ENCODE data around the gene HEATR3. TPM values are rescaled to one million over a fixed set of nuclear protein-coding genes. Genes with fewer than 3 reads are reported as not detected.

HEATR3 gene
- total RNA-seq, 1 donor from 2014 or later: 10.6 TPM

- DNase-seq: no peak
Observed at GRCh38 chr16:50058091-50058771, 7.5 kb upstream of the HEATR3 start.

- DNase-seq: no peak
Observed at GRCh38 chr16:50059111-50059510, 6.7 kb upstream of the HEATR3 start.

DNA sequence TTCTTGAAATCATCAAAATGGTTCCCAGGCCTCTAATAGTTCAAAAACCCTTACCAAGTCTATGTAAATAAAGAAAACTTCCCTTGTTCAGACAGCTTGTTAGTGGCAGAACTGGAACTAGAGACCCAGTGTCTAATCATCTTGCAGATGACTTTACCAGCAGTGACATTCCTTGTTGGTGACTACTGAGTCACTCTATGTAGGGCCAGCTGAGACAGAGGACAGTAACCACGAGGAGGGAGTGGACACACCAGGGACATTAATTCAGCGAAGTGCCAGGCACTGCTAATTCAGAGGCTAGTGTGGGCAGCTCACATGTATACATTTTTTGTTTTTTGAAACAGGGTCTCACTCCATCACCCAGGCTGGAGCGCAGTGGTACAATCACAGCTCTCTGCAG lies 6.1 kb upstream of the HEATR3 start:
- DNase-seq: no peak

GRCh38 chr16:50061326-50061725 lies 4.4 kb upstream of the HEATR3 start:
- no peak for DNase-seq

DNA sequence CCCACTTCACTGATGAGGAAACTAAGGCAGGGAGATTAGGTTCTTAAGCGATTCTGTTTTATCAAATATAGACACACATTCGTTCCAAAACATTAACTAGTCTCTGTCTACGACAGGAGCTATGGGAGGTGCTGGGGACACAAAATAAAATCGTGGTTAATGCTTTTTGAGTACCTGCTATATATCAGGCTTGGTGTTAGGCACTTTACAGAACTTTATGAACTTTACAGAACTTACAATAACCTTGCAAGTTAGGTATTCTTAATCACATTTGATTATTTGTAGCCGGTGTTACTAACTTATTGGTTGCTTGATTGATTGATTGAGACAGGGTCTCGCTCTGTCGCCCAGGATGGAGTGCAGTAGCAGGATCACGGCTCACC lies 538 bp upstream of the HEATR3 start:
- no peak for DNase-seq

GRCh38 chr16:50066482-50067289 lies 916 bp downstream of the HEATR3 start:
- no peak for DNase-seq

GRCh38 chr16:50067290-50067853 lies 1.6 kb downstream of the HEATR3 start:
- DNase-seq: no peak

- DNase-seq: no peak
Observed at GRCh38 chr16:50068550-50068949, 2.8 kb downstream of the HEATR3 start.

- DNase-seq: no peak
Observed at GRCh38 chr16:50069060-50069459, 3.3 kb downstream of the HEATR3 start.

GRCh38 chr16:50071075-50071671 lies 5.4 kb downstream of the HEATR3 start:
- DNase-seq: no peak

DNA sequence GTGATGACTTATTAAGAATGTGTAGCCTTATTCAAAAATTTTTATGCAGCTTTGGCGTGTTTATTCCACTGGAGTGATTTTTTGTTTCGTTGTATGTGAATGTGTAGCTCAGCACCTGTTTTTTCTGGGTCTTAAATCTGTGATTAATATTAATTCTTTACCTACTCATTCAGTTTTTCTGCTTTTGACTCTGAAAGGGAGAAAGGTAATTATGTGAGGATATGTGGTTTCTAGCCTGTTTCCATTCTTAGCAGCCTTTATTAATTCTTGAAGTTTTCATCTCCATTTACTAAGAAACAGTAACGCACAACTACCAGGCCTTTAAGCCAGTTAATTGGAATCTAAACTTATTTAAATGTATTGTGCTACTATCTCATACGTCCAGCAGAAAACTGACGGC lies 7.0 kb downstream of the HEATR3 start:
- DNase-seq: no peak

GRCh38 chr16:50079397-50080140 lies 13.8 kb downstream of the HEATR3 start:
- no peak for DNase-seq

GRCh38 chr16:50081428-50082018 lies 15.8 kb downstream of the HEATR3 start:
- DNase-seq: no peak

DNA sequence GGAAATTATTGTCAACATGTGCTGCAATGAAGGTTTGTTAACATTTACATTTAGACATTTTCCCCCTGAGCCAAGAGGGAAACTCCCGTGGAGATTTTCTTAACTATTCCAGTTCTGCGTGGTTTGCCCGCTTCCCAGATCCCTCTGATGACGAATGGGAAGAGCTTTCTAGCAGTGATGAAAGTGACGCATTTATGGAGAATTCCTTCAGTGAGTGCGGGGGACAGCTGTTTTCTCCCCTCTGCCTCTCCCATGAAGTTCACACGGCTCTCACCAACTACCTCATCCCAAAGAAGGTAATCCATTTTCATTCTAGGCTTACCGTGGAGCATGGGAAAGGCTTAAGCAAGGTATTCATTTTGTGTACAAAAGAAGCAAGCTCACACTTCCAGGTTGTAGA lies 18.2 kb downstream of the HEATR3 start:
- no peak for DNase-seq

DNA sequence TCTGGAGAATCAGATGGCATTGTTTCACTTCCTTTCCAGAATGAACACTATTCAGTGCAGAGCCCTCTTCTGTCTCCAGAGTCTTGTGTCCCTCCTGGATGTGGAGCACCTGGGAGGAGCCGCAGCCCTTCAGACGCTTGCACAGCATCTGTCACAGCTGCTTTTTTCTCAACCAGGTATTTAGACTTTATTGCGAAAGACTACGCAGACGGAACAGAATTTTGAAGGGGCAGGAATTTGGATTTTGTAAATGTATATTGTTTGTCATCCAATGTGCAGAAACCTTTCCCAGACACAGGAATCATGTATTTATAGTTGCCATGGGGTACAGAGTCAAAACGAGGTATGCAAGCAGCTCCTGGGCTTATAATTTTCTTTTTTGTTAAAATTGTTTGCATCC lies 20.4 kb downstream of the HEATR3 start:
- no peak for DNase-seq

DNA sequence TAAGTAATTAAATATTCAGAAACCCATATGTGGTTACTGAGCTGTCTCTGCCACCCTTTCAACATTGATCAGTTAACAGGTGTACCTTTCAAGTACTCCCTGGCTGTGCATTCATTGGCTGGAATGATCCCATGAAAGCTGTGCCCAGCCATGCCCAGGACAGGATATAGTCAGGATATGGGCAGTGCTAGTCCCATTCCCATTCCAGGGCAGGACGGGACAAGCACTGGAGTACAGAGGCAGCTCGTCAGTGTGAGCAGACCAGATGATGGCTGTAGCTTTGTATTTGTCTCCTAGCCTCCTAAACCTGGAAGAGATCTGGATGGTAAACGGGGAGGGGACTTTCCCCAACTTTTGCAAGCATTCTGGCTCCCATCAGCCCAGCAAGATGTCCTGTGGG lies 22.5 kb downstream of the HEATR3 start:
- no peak for DNase-seq

- no peak for DNase-seq
Observed at GRCh38 chr16:50092891-50093290, 27.1 kb downstream of the HEATR3 start.

DNA sequence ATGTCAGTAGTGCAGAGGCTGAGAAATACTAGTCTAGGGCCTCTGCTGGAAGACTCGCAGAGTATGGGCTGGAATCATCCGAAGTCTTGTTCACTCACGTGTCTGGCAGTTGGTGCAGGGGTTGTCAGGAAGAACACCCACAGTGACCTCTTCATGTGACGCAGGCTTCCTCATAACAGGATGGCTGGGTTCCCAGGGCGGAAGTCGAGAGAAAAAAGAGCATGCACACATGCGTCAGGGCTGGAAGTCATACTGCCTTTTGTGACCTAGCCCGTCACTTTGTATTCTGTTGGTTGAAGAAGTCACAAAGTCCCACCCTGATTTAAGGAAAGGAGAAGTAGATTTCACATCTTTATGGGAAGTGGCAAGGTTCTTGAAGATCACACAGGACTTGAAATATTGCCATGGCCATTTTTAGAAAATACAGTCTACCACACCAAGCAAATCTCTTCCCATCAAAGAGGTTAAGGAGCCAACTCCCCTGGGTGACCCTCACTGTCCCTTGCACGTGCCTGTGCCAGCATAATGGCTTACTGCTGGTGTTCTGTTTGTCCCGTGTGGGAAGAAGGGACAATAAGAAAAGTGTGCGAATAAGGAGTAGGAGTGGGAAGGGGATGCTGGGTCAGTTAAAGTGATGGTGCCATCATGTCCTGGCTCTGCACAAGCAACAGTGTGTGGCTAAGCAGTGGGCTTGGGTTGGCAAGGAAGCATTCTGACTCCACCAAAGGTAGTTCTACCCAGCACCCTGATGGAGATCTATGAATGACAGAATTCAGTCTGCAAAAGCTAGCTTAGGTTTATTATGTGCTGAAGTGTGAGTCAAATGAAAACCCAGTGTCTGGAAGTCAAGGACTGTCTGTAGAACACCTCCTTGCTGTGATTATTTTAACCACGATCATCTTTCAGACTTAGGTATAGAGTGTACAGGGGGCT lies 28.1 kb downstream of the HEATR3 start:
- DNase-seq: peak; percentile 21

DNA sequence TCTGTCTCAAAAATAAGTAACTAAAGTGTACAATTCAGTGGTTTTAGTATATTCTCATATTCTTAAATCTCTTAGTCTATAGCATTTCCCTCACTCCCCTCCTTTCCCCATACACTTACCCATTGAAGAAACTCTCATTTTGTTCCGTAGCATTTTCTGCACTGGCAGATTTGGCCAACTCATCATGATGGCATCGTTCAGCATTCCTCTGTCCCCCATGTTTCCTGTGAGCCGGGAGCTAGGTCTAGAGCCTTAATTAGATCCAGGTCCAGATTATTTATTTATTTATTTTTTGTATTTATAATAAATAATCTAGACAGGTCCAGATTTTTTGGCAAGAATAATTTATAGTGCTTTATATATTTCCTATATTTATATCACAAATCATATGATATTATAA lies 31.0 kb downstream of the HEATR3 start:
- no peak for DNase-seq

DNA sequence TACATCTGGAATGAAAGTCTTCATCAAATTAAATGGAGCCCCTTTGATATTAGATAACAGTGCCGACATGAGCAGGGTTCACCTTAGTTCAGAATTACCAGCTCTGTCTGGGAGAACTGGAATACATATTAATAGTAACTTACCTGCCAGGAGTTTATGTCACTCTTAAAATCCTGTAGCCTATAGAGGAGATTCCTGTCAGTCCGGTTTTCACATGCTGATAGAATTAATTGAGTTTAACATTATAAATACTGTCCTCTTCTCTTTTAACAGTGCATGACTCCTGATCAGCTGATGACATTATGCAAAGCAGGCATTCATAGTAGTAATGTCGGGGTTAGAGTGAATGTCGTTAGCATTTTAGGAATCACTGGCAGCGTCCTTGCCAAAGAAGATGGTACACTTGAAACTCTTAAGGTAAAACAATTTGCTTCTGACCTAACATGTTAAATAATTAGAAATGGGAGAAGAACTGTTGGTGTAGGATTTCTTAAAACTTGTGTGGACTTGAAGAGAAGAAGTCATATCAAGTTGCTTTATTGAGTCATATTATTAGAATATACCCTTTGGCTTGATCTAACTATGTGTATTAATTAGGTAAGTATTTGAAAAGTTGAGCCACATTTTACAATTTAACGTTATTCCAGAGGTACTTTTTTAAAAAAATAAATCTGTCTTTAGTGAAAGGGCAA lies 34.3 kb downstream of the HEATR3 start:
- no peak for DNase-seq
